GM23248 (cell line): Measurements from ENCODE around the gene EP300. TPM values are rescaled to one million over a fixed set of nuclear protein-coding genes. Genes with fewer than 3 reads are reported as not detected.
"Not testable (repeated sequence)": the region's sequence is repeated elsewhere in the genome, so short reads cannot be mapped to it uniquely, and the experiment has no call there.

ENCODE experiments used
- DNase-seq: peaks from one replicate; pipeline ENCODE4 v3.0.0-alpha.2; 2015
- H2AFZ ChIP-seq: fragments of 200-600 bp; sonication (generic); 2 replicates; pipeline ENCODE4 v1.6.1; 2016; ENCODE audit warnings: antibody characterized with exemption
- H3F3A ChIP-seq: fragments of 200-600 bp; sonication (generic); 2 replicates; pipeline ENCODE4 v1.6.1; 2016; ENCODE audit warnings: mild to moderate bottlenecking, antibody characterized with exemption, mixed run types; ENCODE audit not compliant: insufficient read depth
- H3K27ac ChIP-seq: fragments of 200-600 bp; sonication (generic); 2 replicates; pipeline ENCODE4 v1.5.1; 2016; ENCODE audit warnings: mild to moderate bottlenecking
- H3K27me3 ChIP-seq: fragments of 200-600 bp; sonication (generic); replicated peaks from 2 replicates; pipeline ENCODE4 v1.6.1; 2016; ENCODE audit warnings: mild to moderate bottlenecking; ENCODE audit not compliant: insufficient read depth
- H3K36me3 ChIP-seq: fragments of 200-600 bp; sonication (generic); 2 replicates; pipeline ENCODE4 v1.6.1; 2016; ENCODE audit warnings: low read depth, mild to moderate bottlenecking
- H3K4me1 ChIP-seq: fragments of 200-600 bp; sonication (generic); 2 replicates; pipeline ENCODE4 v1.6.1; 2016; ENCODE audit warnings: mild to moderate bottlenecking; ENCODE audit not compliant: insufficient read depth
- H3K4me2 ChIP-seq: fragments of 200-600 bp; sonication (generic); one replicate; pipeline ENCODE4 v1.6.1; 2016; ENCODE audit warnings: mild to moderate bottlenecking; ENCODE audit not compliant: unreplicated experiment
- H3K4me3 ChIP-seq: fragments of 200-600 bp; sonication (generic); 2 replicates; pipeline ENCODE4 v1.5.1; 2016; ENCODE audit warnings: mild to moderate bottlenecking
- H3K79me2 ChIP-seq: fragments of 200-600 bp; sonication (generic); 2 replicates; pipeline ENCODE4 v1.6.1; 2016; ENCODE audit warnings: mild to moderate bottlenecking; ENCODE audit not compliant: insufficient read depth
- H3K9ac ChIP-seq: fragments of 200-600 bp; sonication (generic); 2 replicates; pipeline ENCODE4 v1.6.1; 2016; ENCODE audit warnings: mild to moderate bottlenecking
- H3K9me2 ChIP-seq: fragments of 200-600 bp; sonication (generic); 2 replicates; pipeline ENCODE4 v1.6.1; 2016; ENCODE audit warnings: mixed run types, mild to moderate bottlenecking, moderate library complexity; ENCODE audit not compliant: insufficient read depth
- H3K9me3 ChIP-seq: fragments of 200-600 bp; sonication (generic); one replicate; pipeline ENCODE4 v1.6.1; 2017; ENCODE audit warnings: low read depth
- H4K20me1 ChIP-seq: fragments of 200-600 bp; sonication (generic); 2 replicates; pipeline ENCODE4 v1.6.0; 2016; ENCODE audit not compliant: insufficient read depth
- EZH2 ChIP-seq: fragments of 200-600 bp; sonication (generic); IDR thresholded peaks from 2 replicates; pipeline ENCODE4 v1.6.1; 2018; ENCODE audit warnings: antibody characterized with exemption, mild to moderate bottlenecking; ENCODE audit not compliant: insufficient read depth, poor library complexity, severe bottlenecking
- EZH2phosphoT487 ChIP-seq: fragments of 200-600 bp; sonication (generic); IDR thresholded peaks from 2 replicates; pipeline ENCODE4 v1.6.1; 2018; ENCODE audit warnings: antibody characterized with exemption, moderate library complexity, mild to moderate bottlenecking, low read depth; ENCODE audit not compliant: insufficient read depth
- WGBS, 2 experiments: methylation state at CpG; one replicate each; pipeline ENCODE4 v1.1.6; 2015 to 2017; ENCODE audit warnings: low lambda C conversion rate in 2 of 2, low coverage in 1 of 2; ENCODE audit errors: missing lambda C conversion rate in 2 of 2; 5-methylcytosine and 5-hydroxymethylcytosine counted together
- in situ Hi-C: fragments of 300-500 bp; cut with MboI; formaldehyde crosslinking; loops from 2 replicates; pipeline ENCODE4 v1.15.0; 2020
- polyA plus RNA-seq: library from polyadenylated mRNA; unstranded; fragments of >200 nt; fragmentation: Nextera tagmentation; extraction: Ambion mirVana; gene quantifications from 2 replicates; pipeline ENCODE4 v1.2.1, GENCODE V29; 2016
- total RNA-seq: library from RNA; depleted of rRNA; stranded (reverse); fragments of >200 nt; shearing (Covaris generic); gene quantifications from 2 replicates; pipeline ENCODE4 v1.2.3, GENCODE V29; 2014; rRNA removed

Gene EP300
- total RNA-seq, result 18.8 and 23.4 TPM in 2 replicates
- 11.4 and 11.6 TPM in 2 replicates for polyA plus RNA-seq

- in situ Hi-C loops, result no loop called here
- Histone ChIP-seq H4K20me1 (peaks cover 36% of the 10 kb centered on the region; the same call in 1 of the 2 replicates), H3K9me3 (no peaks in the 10 kb centered on the region), H3K9me2 (no peaks in the 10 kb centered on the region), H3K9ac (peak within 1 kb of the TSS; percentile 99), H3K36me3 (no peaks in the 10 kb centered on the region), H3F3A (peaks cover 16% of the 10 kb centered on the region; the same call in 1 of the 2 replicates), H2AFZ (peak within 1 kb of the TSS; percentile 57), H3K27ac (peak within 1 kb of the TSS; percentile 98), H3K27me3 (no peaks in the 10 kb centered on the region), H3K4me2 (peak within 1 kb of the TSS; percentile 95), H3K4me1 (peaks cover 19% of the 10 kb centered on the region), H3K4me3 (peak within 1 kb of the TSS; percentile 92), H3K79me2 (peaks cover 49% of the 10 kb centered on the region)
- peak; percentile 85 for DNase-seq
- 1% methylated on average over 17 to 107 of the region's 112 CpGs for WGBS, 2 experiments
- no peak for TF ChIP-seq EZH2phosphoT487
- TF ChIP-seq EZH2, result no peak
Observed at GRCh38 chr22:41092023-41092817, at the start of gene EP300. Gene EP300 (plus strand): TSS chr22:41092592. CDS start chr22:41093005, 413 bp downstream.

DNA sequence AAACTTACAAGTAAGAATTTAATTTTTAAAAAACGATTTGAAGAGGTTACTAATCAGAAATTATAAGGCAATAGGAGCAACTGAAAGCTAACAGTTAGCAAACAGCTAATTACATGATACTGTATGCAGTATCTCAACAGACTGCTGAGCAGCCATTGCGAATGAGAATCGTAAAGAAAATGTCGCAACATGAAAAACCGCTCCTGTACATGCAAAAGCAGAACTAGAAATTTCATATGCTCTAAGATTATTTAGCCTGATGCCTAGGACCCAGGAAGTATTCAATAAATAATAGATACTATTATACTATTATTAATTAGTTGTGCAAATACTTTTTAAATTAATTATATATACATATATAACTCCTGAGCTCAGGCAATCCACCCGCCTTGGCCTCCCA, 48.7 kb upstream of the EP300 start:
- no peak for TF ChIP-seq EZH2
- no peak for TF ChIP-seq EZH2phosphoT487
- 81 to 85% methylated on average over 6 of the region's 6 CpGs for WGBS, 2 experiments

GRCh38 chr22:41045575-41045974, 46.8 kb upstream of the EP300 start:
- H3K4me2 ChIP-seq, H3K9ac ChIP-seq, H3K4me1 ChIP-seq, H3K9me2 ChIP-seq, H3F3A ChIP-seq, H3K27me3 ChIP-seq, H3K4me3 ChIP-seq, in situ Hi-C loops, H3K79me2 ChIP-seq, H4K20me1 ChIP-seq, H3K27ac ChIP-seq, H3K9me3 ChIP-seq, DNase-seq, H3K36me3 ChIP-seq, H2AFZ ChIP-seq: not testable (repeated sequence)
- WGBS, 2 experiments, result 91 to 95% methylated on average over 12 of the region's 12 CpGs

More for the DNA sequence above, 48.7 kb upstream of the EP300 start:
- Histone ChIP-seq H3K36me3 (no peaks in the 10 kb centered on the region), H3K4me3 (no peak overlapping the region), H3K79me2 (no peaks in the 10 kb centered on the region), H3K27ac (no peak overlapping the region), H3K9me3 (no peaks in the 10 kb centered on the region), H3K9ac (no peak overlapping the region), H4K20me1 (no peaks in the 10 kb centered on the region), H3K27me3 (no peaks in the 10 kb centered on the region; the same call in 1 of the 2 replicates), H2AFZ (no peak overlapping the region), H3K9me2 (no peaks in the 10 kb centered on the region), H3K4me2 (no peak overlapping the region), H3K4me1 (no peaks in the 10 kb centered on the region), H3F3A (peaks cover 7% of the 10 kb centered on the region; the same call in 1 of the 2 replicates)
- DNase-seq, result no peak
- in situ Hi-C loops, result no loop called here

DNA sequence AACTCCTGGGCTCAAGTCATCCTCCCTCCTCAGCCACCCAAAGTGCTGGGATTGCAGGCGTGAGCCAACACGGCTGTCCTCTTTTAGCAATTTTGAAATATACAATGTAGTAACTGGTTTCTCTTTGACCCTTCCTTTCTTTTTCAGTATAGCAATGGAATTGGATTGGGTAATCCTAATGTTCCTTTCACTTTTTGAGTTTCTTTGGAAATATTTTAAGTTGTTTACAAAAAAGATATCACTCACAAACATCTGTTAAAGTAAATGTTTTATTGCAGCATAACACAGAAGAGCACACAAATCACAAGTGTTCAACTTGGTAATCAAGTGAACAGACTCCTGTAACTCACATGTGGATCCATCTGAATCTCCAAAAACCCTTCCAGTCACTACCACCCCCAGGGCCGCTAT, 44.6 kb upstream of the EP300 start:
- TF ChIP-seq EZH2 (no peak), EZH2phosphoT487 (no peak)
- Histone ChIP-seq H3K9me2 (no peaks in the 10 kb centered on the region), H3K27ac (no peak overlapping the region), H3K79me2 (no peaks in the 10 kb centered on the region), H3K9me3 (no peaks in the 10 kb centered on the region), H3K36me3 (no peaks in the 10 kb centered on the region), H3K9ac (no peak overlapping the region), H3K27me3 (no peaks in the 10 kb centered on the region; the same call in 1 of the 2 replicates), H3K4me2 (no peak overlapping the region), H3K4me3 (no peak overlapping the region), H2AFZ (peak overlapping the region; percentile 98; the same call in 1 of the 2 replicates), H3K4me1 (peaks cover 5% of the 10 kb centered on the region), H3F3A (peaks cover 16% of the 10 kb centered on the region), H4K20me1 (no peaks in the 10 kb centered on the region)
- in situ Hi-C loops, result no loop called here
- no peak for DNase-seq
- 83 to 91% methylated on average over 3 of the region's 3 CpGs for WGBS, 2 experiments

GRCh38 chr22:41048345-41048744, 44.0 kb upstream of the EP300 start:
- H2AFZ ChIP-seq, result peak overlapping the region; percentile 98
- peaks cover 21% of the 10 kb centered on the region for H3F3A ChIP-seq
- DNase-seq, H3K79me2 ChIP-seq, H3K9me2 ChIP-seq, H3K9me3 ChIP-seq, H3K36me3 ChIP-seq, in situ Hi-C loops, H3K27me3 ChIP-seq, H4K20me1 ChIP-seq: not testable (repeated sequence)
- peak overlapping the region; percentile 56 for H3K4me2 ChIP-seq
- peak overlapping the region; percentile 0; the same call in 1 of the 2 replicates for H3K27ac ChIP-seq
- peaks cover 11% of the 10 kb centered on the region for H3K4me1 ChIP-seq
- H3K4me3 ChIP-seq, result peak overlapping the region; percentile 64
- peak overlapping the region; percentile 41 for H3K9ac ChIP-seq
- WGBS, 2 experiments, result 90 to 92% methylated on average over 12 of the region's 12 CpGs
